HEK293T (cell line): ENCODE data around the gene RUVBL2.

Experiments
- CTCF ChIA-PET: fragments of 350-600 bp; formaldehyde crosslinking; extraction: SDS; loops from one replicate; lab custom pipeline; 2021; ENCODE audit warnings: antibody characterized with exemption, inconsistent platforms; lab: Yijun Ruan, JAX
- POLR2A ChIA-PET: fragments of 350-600 bp; formaldehyde crosslinking; extraction: SDS; loops from one replicate; lab custom pipeline; 2020; ENCODE audit warnings: antibody characterized with exemption, inconsistent platforms; lab: Yijun Ruan, JAX
- DNase-seq: peaks from one replicate; pipeline ENCODE4 v3.0.0; 2012; ENCODE audit warnings: mixed read lengths; ENCODE audit errors: extremely low spot score
- ARNT ChIP-seq: fragments of 450-650 bp; IDR thresholded peaks from 2 replicates; pipeline ENCODE4 v1.6.1; 2017; ENCODE audit warnings: mild to moderate bottlenecking
- BHLHE40 ChIP-seq: fragments of 450-650 bp; IDR thresholded peaks from 2 replicates; pipeline ENCODE4 v1.6.1; 2016; ENCODE audit warnings: mild to moderate bottlenecking, moderate library complexity, borderline replicate concordance
- CTBP1 ChIP-seq: fragments of 450-650 bp; IDR thresholded peaks from 2 replicates; pipeline ENCODE4 v1.6.1; 2016; ENCODE audit warnings: borderline replicate concordance
- ELF4 ChIP-seq: fragments of 450-650 bp; IDR thresholded peaks from 2 replicates; pipeline ENCODE4 v1.6.1; 2017; ENCODE audit warnings: antibody characterized with exemption
- FOXA1 ChIP-seq: fragments of 450-650 bp; IDR thresholded peaks from 2 replicates; pipeline ENCODE4 v1.6.1; 2016; ENCODE audit warnings: mild to moderate bottlenecking
- FOXK2 ChIP-seq: fragments of 450-650 bp; IDR thresholded peaks from 2 replicates; pipeline ENCODE4 v1.6.1; 2016; ENCODE audit warnings: mild to moderate bottlenecking
- FOXM1 ChIP-seq: fragments of 450-650 bp; IDR thresholded peaks from 2 replicates; pipeline ENCODE4 v1.6.1; 2017; ENCODE audit warnings: mild to moderate bottlenecking, borderline replicate concordance
- HDGF ChIP-seq: fragments of 450-650 bp; IDR thresholded peaks from 2 replicates; pipeline ENCODE4 v1.6.1; 2017; ENCODE audit warnings: antibody characterized with exemption, borderline replicate concordance
- L3MBTL2 ChIP-seq: fragments of 450-650 bp; conservative IDR thresholded peaks from 2 replicates; pipeline ENCODE4 v1.6.1; 2016; ENCODE audit warnings: mild to moderate bottlenecking
- LEF1 ChIP-seq: fragments of 450-650 bp; IDR thresholded peaks from 2 replicates; pipeline ENCODE4 v1.6.1; 2017; ENCODE audit warnings: mild to moderate bottlenecking, borderline replicate concordance
- NFRKB ChIP-seq: fragments of 450-650 bp; IDR thresholded peaks from 2 replicates; pipeline ENCODE4 v1.6.1; 2016; ENCODE audit warnings: mild to moderate bottlenecking, moderate library complexity
- SP1 ChIP-seq: fragments of 450-650 bp; IDR thresholded peaks from 2 replicates; pipeline ENCODE4 v1.6.1; 2017
- SUZ12 ChIP-seq: fragments of 450-650 bp; IDR thresholded peaks from 2 replicates; pipeline ENCODE4 v1.6.1; 2016; ENCODE audit warnings: mild to moderate bottlenecking
- TARDBP ChIP-seq: fragments of 450-650 bp; IDR thresholded peaks from 2 replicates; pipeline ENCODE4 v1.6.1; 2016
- ZNF384 ChIP-seq: fragments of 450-650 bp; IDR thresholded peaks from 2 replicates; pipeline ENCODE4 v1.6.1; 2016
- TF ChIP-seq, protein P1 (sequence below): fragments of 450-650 bp; IDR thresholded peaks from 2 replicates; pipeline ENCODE4 v1.6.1; 2016

The RUVBL2 gene

GRCh38 chr19:48966541-48967345 lies 26.9 kb upstream of the RUVBL2 start:
- ChIA-PET POLR2A (interaction anchor here (0.7 to 1.8 kb wide), 8 partner anchors 10 to 95 kb away, joined by 3 to 7 read pairs (median 4); partner anchors contain the start of genes BAX, GYS1, NUCB1 and PPP1R15A), CTCF (interaction anchor here (0.6 to 0.8 kb wide), 2 partner anchors 177 to 531 kb away, joined by 3 read pairs; no protein-coding TSS in a partner anchor)
- no peak for DNase-seq
- no peak for TF ChIP-seq SUZ12
- no peak for TF ChIP-seq CTBP1
- no peak for TF ChIP-seq SP1
- no peak for TF ChIP-seq FOXA1
- no peak for TF ChIP-seq LEF1

- no peak for TF ChIP-seq HDGF
- TF ChIP-seq SP1, result no peak
- no peak for TF ChIP-seq ZNF384
- no peak for TF ChIP-seq CTBP1
- no peak for TF ChIP-seq FOXA1
- no peak for TF ChIP-seq FOXK2
- no peak for TF ChIP-seq ARNT
- no peak for TF ChIP-seq NFRKB
- DNase-seq, result no peak
- POLR2A ChIA-PET, result interaction anchor here (0.7 to 1.8 kb wide), 4 partner anchors 14 to 96 kb away, joined by 3 to 7 read pairs (median 4); partner anchors contain the start of genes BAX, GYS1, PPP1R15A and RUVBL2
- CTCF ChIA-PET, result no interaction called here
Observed at GRCh38 chr19:48967346-48968178, 26.1 kb upstream of the RUVBL2 start.

DNA sequence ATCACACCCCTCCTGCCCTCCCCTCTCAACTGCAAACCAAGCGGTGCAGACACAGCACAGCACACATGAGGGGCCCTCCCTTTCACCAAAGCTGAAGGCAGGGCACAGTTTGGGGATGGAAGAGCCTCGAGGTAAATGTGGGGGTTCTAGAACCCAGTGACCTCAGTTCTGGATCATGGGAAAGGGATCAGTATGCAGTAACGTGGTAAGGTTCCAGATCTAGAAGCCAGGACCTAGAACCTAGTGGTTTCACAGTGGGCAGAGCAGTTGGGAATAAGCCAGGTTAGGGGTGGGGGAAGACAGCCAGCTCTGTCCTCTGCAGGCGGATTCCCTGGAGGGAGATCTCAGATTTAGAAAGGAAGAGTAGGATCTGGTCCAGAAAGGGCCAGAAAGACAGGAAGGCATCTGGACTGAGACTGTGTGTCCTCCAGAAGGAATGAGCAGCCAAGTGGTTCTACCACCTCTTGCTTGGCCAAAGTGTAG lies 25.5 kb upstream of the RUVBL2 start:
- TF ChIP-seq FOXA1 (no peak), ZNF384 (no peak), NFRKB (no peak)
- ChIA-PET POLR2A (interaction anchor here (1.2 to 1.8 kb wide), 3 partner anchors 14 to 96 kb away, joined by 4 to 7 read pairs (median 5); partner anchors contain the start of genes BAX, GYS1, PPP1R15A and RUVBL2), CTCF (no interaction called here)
- DNase-seq, result no peak

DNA sequence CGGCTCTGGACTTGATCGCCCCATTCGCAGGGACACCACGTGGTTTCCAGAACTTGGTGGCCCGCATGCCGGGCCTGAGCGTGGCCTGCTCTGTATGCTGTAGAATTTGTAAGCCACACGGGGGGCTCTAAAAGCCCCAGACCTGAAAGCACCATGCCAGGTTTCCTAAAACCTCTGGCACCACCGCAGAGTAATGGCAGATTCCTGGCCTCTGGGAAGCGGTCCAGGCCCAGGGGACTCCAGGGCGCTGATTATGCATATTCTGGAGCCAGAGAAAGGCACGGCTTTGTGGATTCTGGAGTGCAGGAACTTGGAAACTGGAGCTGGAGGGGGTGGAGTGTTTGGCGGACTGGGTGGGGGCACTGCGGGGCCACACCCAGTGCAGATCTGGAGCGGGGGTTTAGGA lies 24.9 kb upstream of the RUVBL2 start:
- CTCF ChIA-PET, result no interaction called here
- DNase-seq, result no peak
- TF ChIP-seq HDGF (no peak), BHLHE40 (no peak), SP1 (no peak), LEF1 (no peak), ELF4 (no peak), ZNF384 (no peak), ARNT (no peak), FOXM1 (no peak), FOXA1 (no peak), SUZ12 (no peak), NFRKB (no peak), L3MBTL2 (no peak), TARDBP (no peak), FOXK2 (no peak), CTBP1 (no peak)
- TF ChIP-seq, protein P1, sequence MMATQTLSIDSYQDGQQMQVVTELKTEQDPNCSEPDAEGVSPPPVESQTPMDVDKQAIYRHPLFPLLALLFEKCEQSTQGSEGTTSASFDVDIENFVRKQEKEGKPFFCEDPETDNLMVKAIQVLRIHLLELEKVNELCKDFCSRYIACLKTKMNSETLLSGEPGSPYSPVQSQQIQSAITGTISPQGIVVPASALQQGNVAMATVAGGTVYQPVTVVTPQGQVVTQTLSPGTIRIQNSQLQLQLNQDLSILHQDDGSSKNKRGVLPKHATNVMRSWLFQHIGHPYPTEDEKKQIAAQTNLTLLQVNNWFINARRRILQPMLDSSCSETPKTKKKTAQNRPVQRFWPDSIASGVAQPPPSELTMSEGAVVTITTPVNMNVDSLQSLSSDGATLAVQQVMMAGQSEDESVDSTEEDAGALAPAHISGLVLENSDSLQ, result no peak
- POLR2A ChIA-PET, result interaction anchor here (1.4 to 1.5 kb wide), 2 partner anchors 35 to 97 kb away, joined by 4 to 5 read pairs; partner anchors contain the start of genes DHDH and PPP1R15A

GRCh38 chr19:48969276-48970138 lies 24.2 kb upstream of the RUVBL2 start:
- TF ChIP-seq SUZ12 (no peak), FOXA1 (no peak), ZNF384 (no peak), NFRKB (no peak), TARDBP (no peak)
- CTCF ChIA-PET, result interaction anchor here (1.2 to 2.1 kb wide), 5 partner anchors 8 to 174 kb away, joined by 3 to 10 read pairs (median 7); partner anchors contain the start of genes GYS1 and RUVBL2
- DNase-seq, result no peak
- POLR2A ChIA-PET, result interaction anchor here (0.7 to 1.8 kb wide), 3 partner anchors 15 to 97 kb away, joined by 3 to 13 read pairs (median 4); partner anchors contain the start of genes DHDH and PPP1R15A

DNA sequence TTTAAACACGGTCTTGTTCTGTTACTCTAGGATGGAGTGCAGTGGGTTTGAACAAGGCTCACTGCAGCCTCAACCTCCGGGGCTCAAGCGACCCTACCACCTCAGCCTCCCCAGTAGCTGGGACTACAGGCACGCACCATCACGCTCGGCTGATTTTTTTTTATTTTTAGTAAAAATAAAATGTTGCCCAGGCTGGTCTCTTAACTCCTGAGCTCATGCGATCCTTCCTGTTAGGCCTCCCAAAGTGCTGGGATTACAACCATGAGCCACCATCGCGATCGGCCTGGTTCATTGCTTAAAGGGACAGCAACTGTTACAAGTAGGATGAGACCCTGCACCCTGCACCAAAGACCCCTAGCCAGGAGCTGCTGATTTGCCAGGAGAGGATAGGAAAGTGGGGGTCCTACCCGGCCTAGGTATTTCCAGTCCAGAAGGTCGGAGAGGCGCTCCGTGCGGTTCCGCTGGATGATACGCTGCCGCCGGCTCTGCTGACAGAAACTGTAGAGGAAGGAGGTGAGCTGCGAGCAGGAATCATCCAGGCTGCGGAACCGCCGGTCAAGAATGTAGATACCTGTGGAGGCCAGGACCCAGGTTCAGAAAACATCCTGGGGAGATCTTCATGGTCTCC lies 23.4 kb upstream of the RUVBL2 start:
- CTCF ChIA-PET, result interaction anchor here (0.6 to 2.1 kb wide), 16 partner anchors 9 to 259 kb away, joined by 3 to 10 read pairs (median 4); partner anchors contain the start of genes BAX, BCAT2, GYS1 and NUCB1
- no peak for DNase-seq
- TF ChIP-seq SUZ12 (no peak), CTBP1 (no peak), FOXM1 (no peak), LEF1 (no peak), BHLHE40 (no peak), TARDBP (no peak), NFRKB (no peak), HDGF (no peak), ZNF384 (no peak), FOXK2 (no peak), SP1 (no peak), L3MBTL2 (no peak), ARNT (no peak), ELF4 (no peak), FOXA1 (no peak)
- TF ChIP-seq, protein P1, result no peak
- POLR2A ChIA-PET, result interaction anchor here (0.7 to 1.8 kb wide), 6 partner anchors 15 to 175 kb away, joined by 3 to 13 read pairs (median 4); partner anchors contain the start of genes BAX, DHDH, GYS1 and PPP1R15A
